Fibroblast of villous mesenchyme (primary cell): ENCODE measurements around the gene ALDH1A3. TPM values are rescaled to one million over a fixed set of nuclear protein-coding genes. Genes with fewer than 3 reads are reported as not detected.

ENCODE experiments used
- DNase-seq: peaks from one replicate; pipeline ENCODE4 v3.0.0-alpha.2; 2010; ENCODE audit warnings: low read depth
- H3K4me3 ChIP-seq: 2 replicates; pipeline ENCODE4 v1.5.1; 2011; ENCODE audit warnings: low read depth, mild to moderate bottlenecking, low read length
- CTCF ChIP-seq: IDR thresholded peaks from 2 replicates; pipeline ENCODE4 v1.5.1; 2012; ENCODE audit warnings: low read depth, mild to moderate bottlenecking, low read length; ENCODE audit not compliant: insufficient read depth
- total RNA-seq: library from RNA; depleted of rRNA; stranded (reverse); fragments of >200 nt; gene quantifications from 2 replicates; pipeline ENCODE4 v1.2.3, GENCODE V29; 2012

ALDH1A3 gene
- total RNA-seq, 1 donor: 42.7 TPM

- no peak overlapping the region for H3K4me3 ChIP-seq
- TF ChIP-seq CTCF: peak; percentile 9
These were observed 11.8 kb downstream of the ALDH1A3 start for GRCh38 chr15:100891307-100892012.

GRCh38 chr15:100892013-100892355 lies 12.4 kb downstream of the ALDH1A3 start:
- H3K4me3 ChIP-seq: no peak overlapping the region
- no peak for TF ChIP-seq CTCF
- no peak for DNase-seq

More at GRCh38 chr15:100891307-100892012, 11.8 kb downstream of the ALDH1A3 start:
- no peak for DNase-seq

- no peak for TF ChIP-seq CTCF
- H3K4me3 ChIP-seq: no peak overlapping the region
These were observed 13.8 kb downstream of the ALDH1A3 start for GRCh38 chr15:100893261-100893963.

GRCh38 chr15:100893964-100894295 lies 14.3 kb downstream of the ALDH1A3 start:
- no peak overlapping the region for H3K4me3 ChIP-seq
- DNase-seq: no peak
- no peak for TF ChIP-seq CTCF

More at GRCh38 chr15:100893261-100893963, 13.8 kb downstream of the ALDH1A3 start:
- no peak for DNase-seq

- no peak for TF ChIP-seq CTCF
- DNase-seq: no peak
- H3K4me3 ChIP-seq: no peak overlapping the region
These were observed 16.1 kb downstream of the ALDH1A3 start for GRCh38 chr15:100895721-100896120.

- DNase-seq: no peak
- no peak for TF ChIP-seq CTCF
- H3K4me3 ChIP-seq: no peak overlapping the region
These were observed 17.9 kb downstream of the ALDH1A3 start for GRCh38 chr15:100897221-100898151.
